K562 (cell line): ENCODE data around the gene GPALPP1. TPM values are rescaled to one million over a fixed set of nuclear protein-coding genes. Genes with fewer than 3 reads are reported as not detected.
"Not testable (repeated sequence)": the region's sequence is repeated elsewhere in the genome, so short reads cannot be mapped to it uniquely, and the experiment has no call there.

Experiments
- ATAC-seq: fragments of 200-7000 bp; cut with Tn5 transposase; 3 replicates; pipeline ENCODE4 v1.9.1; 2020; ENCODE audit warnings: moderate library complexity
- BruUV-seq: library from RNA; stranded (reverse); fragments of 400-500 nt; replicated peaks from 2 replicates; lab custom pipeline; 2021; lab: Mats Ljungman, UMichigan
- CTCF ChIA-PET: fragments of 300-600 bp; formaldehyde crosslinking; extraction: SDS; loops from one replicate; lab custom pipeline; 2021; ENCODE audit warnings: low intra/inter-chr PET ratio; lab: Yijun Ruan, JAX
- POLR2A ChIA-PET: fragments of 300-600, 350-650 bp; sonication (Branson Sonifier 250); formaldehyde crosslinking; extraction: SDS; loops from one replicate; lab custom pipeline; 2021; ENCODE audit warnings: antibody characterized with exemption, inconsistent platforms; lab: Yijun Ruan, JAX
- DNase-seq, 4 experiments: peaks; one replicate each; pipeline versions ENCODE4 v3.0.0 to v3.0.0-alpha.2; 2011 to 2018; ENCODE audit warnings: low spot score in 3 of 4, mixed read lengths in 3 of 4; ENCODE audit errors: extremely low read depth in 1 of 4
- FAIRE-seq: peaks from 2 replicates; lab custom pipeline; 2011; peaks lifted over from hg19 to GRCh38; lab: Jason Lieb, UNC
- H2AFZ ChIP-seq: 2 replicates; pipeline ENCODE4 v1.6.0; 2011; ENCODE audit warnings: low read depth, low read length, control low read depth, inconsistent platforms
- H3K27ac ChIP-seq: fragments of 200-600 bp; 3 replicates; pipeline ENCODE4 v1.8.0; 2011; ENCODE audit warnings: low read depth, mild to moderate bottlenecking, control low read depth, inconsistent platforms, low read length, moderate library complexity, mixed read lengths; ENCODE audit errors: extremely low read depth
- H3K27me3 ChIP-seq, 2 experiments: fragments of 300-600 bp in 1 of 2; 2 replicates in 1 of 2; 3 replicates in 1 of 2; pipeline versions ENCODE4 v1.6.0 to v1.8.0; 2011; ENCODE audit warnings: inconsistent platforms in 2 of 2, low read length in 2 of 2, mild to moderate bottlenecking in 1 of 2, mixed read lengths in 1 of 2, moderate library complexity in 1 of 2; ENCODE audit not compliant: control insufficient read depth in 2 of 2, insufficient read depth in 2 of 2
- H3K36me3 ChIP-seq: fragments of 300-600 bp; 3 replicates; pipeline ENCODE4 v1.8.0; 2011; ENCODE audit warnings: mild to moderate bottlenecking, low read length, inconsistent platforms; ENCODE audit not compliant: control insufficient read depth, insufficient read depth
- H3K4me1 ChIP-seq, 2 experiments: fragments of 200-600 bp in 1 of 2; replicated peaks in 1 of 2; 2 replicates in 1 of 2; 3 replicates in 1 of 2; pipeline versions ENCODE4 v1.5.1 to v1.8.0; 2011; ENCODE audit warnings: inconsistent platforms in 2 of 2, low read length in 2 of 2, mild to moderate bottlenecking in 1 of 2, mixed read lengths in 1 of 2, moderate library complexity in 1 of 2; ENCODE audit not compliant: control insufficient read depth in 2 of 2, insufficient read depth in 2 of 2
- H3K4me2 ChIP-seq: 2 replicates; pipeline ENCODE4 v1.6.1; 2011; ENCODE audit warnings: low read length, control low read depth, inconsistent platforms, mixed read lengths; ENCODE audit not compliant: insufficient read depth
- H3K4me3 ChIP-seq: fragments of 200-600 bp; sonication (generic), shearing (Covaris generic); 2 replicates; pipeline ENCODE4 v1.5.1; 2016; ENCODE audit warnings: control low read depth, inconsistent platforms
- H3K79me2 ChIP-seq: fragments of 200-600 bp; 3 replicates; pipeline ENCODE4 v1.8.0; 2011; ENCODE audit warnings: low read length, inconsistent platforms; ENCODE audit not compliant: control insufficient read depth, insufficient read depth
- H3K9ac ChIP-seq, 2 experiments: 2 replicates each; pipeline versions ENCODE4 v1.6.0 to v1.6.1; 2011; ENCODE audit warnings: low read depth in 2 of 2, low read length in 2 of 2, control low read depth in 1 of 2, inconsistent platforms in 1 of 2, mild to moderate bottlenecking in 1 of 2, mixed read lengths in 1 of 2; ENCODE audit not compliant: insufficient read depth in 1 of 2
- H3K9me1 ChIP-seq: one replicate; pipeline ENCODE4 v1.6.0; 2011; ENCODE audit warnings: inconsistent platforms, mild to moderate bottlenecking, low read length, moderate library complexity; ENCODE audit not compliant: control insufficient read depth, insufficient read depth
- H3K9me3 ChIP-seq: replicated peaks from 2 replicates; pipeline ENCODE4 v1.5.1; 2011; ENCODE audit warnings: low read depth, low read length, inconsistent platforms; ENCODE audit not compliant: control insufficient read depth, insufficient read depth
- H4K20me1 ChIP-seq: replicated peaks from 2 replicates; pipeline ENCODE4 v1.6.1; 2011; ENCODE audit warnings: low read length, inconsistent platforms, mixed read lengths; ENCODE audit not compliant: control insufficient read depth, insufficient read depth
- FUS ChIP-seq: fragments of 200-400 bp; formaldehyde crosslinking; optimal IDR thresholded peaks from 2 replicates; pipeline ENCODE3; 2017; ENCODE audit warnings: low read depth, low read length
- SMARCB1 ChIP-seq: IDR thresholded peaks from 2 replicates; pipeline ENCODE4 v1.6.1; 2011; ENCODE audit warnings: improper control_type of control experiment, low read depth; ENCODE audit not compliant: insufficient read length
- SP2 ChIP-seq: IDR thresholded peaks from 2 replicates; pipeline ENCODE4 v1.6.1; 2011; ENCODE audit warnings: mild to moderate bottlenecking, low read depth, low read length, moderate library complexity; ENCODE audit not compliant: poor library complexity, severe bottlenecking; ENCODE audit errors: extremely low read depth
- SREBF2 ChIP-seq: sonication (generic); formaldehyde crosslinking; IDR thresholded peaks from 2 replicates; pipeline ENCODE4 v1.4.0; 2020; ENCODE audit warnings: mild to moderate bottlenecking, missing genetic modification reagents
- STAT5A ChIP-seq: IDR thresholded peaks from 2 replicates; pipeline ENCODE4 v1.6.1; 2012; ENCODE audit warnings: low read length, inconsistent platforms, borderline replicate concordance
- ZFP1 ChIP-seq: fragments of 450-650 bp; formaldehyde crosslinking; IDR thresholded peaks from 2 replicates; pipeline ENCODE4 v1.4.0; 2020; ENCODE audit warnings: mild to moderate bottlenecking, mixed read lengths
- ZNF311 ChIP-seq: fragments of 250-450 bp; sonication (Bioruptor Pico); IDR thresholded peaks from 2 replicates; pipeline ENCODE4 v1.4.0; 2020; ENCODE audit warnings: mild to moderate bottlenecking, moderate library complexity
- WGBS: fragments of 100-300 bp; shearing (Covaris generic); methylation state at CpG from one replicate; pipeline ENCODE4 v1.1.6; 2016; ENCODE audit warnings: low coverage, mixed read lengths; ENCODE audit not compliant: insufficient coverage; ENCODE audit errors: missing lambda C conversion rate; 5-methylcytosine and 5-hydroxymethylcytosine counted together
- in situ Hi-C: fragments of 300-500 bp; cut with MboI; formaldehyde crosslinking; loops from 4 replicates; pipeline ENCODE4 v1.15.0; 2018; ENCODE audit warnings: inconsistent platforms, mixed read lengths
- intact Hi-C: fragments of 100-400 bp; cut with micrococcal nuclease; formaldehyde crosslinking; loops from 2 replicates; pipeline ENCODE4 v1.14.2; 2022
- polyA plus RNA-seq, 8 experiments: library from polyadenylated mRNA; depleted of rRNA in 4 of 8; stranded (reverse) in 5 of 8; unstranded in 3 of 8; fragments of >200 nt; fragmentation: Nextera tagmentation in 2 of 8; fragmentation: Illumina TruSeq in 1 of 8; extraction: Ambion mirVana in 2 of 8; extraction: Trizol in 1 of 8; gene quantifications; 2 replicates each; pipeline versions ENCODE4 v1.2.1 to v1.2.3, GENCODE V29; 2011 to 2014; ENCODE audit warnings: inconsistent platforms in 1 of 8, missing spikeins in 1 of 8
- total RNA-seq, 7 experiments: library from RNA; depleted of rRNA in 6 of 7; stranded (reverse); fragments of >200 nt in 6 of 7; fragmentation: Illumina TruSeq in 2 of 7; extraction: Trizol in 2 of 7; gene quantifications; 2 replicates each; pipeline versions ENCODE4 v1.2.1 to v1.2.3, GENCODE V29; 2011 to 2021; ENCODE audit warnings: low replicate concordance in 1 of 7

Gene GPALPP1
- total and polyA plus RNA-seq, 9 of the 15 experiments (the other 6 are each of a cell fraction or from before 2014, with no cell fraction given): 8.1 to 22.3 (median 18.5) TPM

DNA sequence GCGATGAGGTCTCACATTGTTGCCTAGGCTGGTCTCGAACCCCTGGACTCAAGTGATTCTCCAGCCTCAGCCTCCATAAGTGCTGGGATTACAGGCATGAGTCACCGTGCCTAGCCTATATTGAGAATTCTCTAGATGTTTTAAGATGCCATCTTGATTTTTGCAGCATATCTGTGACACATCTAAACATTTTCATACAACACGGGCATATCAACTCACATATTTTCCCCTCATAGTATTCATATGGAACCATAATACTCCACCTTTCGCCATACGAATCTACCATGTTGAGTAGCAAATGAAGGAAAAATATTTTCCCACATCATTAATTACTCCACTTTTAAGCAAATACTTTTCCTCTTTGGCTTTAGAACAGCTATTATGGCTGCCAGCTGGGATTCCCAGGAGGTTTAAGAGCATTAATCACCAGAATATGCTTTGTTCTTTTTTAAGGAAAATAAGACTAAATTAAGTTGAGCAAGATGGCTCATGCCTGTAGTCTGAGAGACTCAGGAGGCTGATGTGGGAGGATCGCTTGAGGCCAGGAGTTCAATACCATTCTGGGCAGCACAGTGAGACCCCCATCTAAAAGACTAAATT is 74.0 kb downstream of the GPALPP1 start:
- Histone ChIP-seq H3K27ac (no peak overlapping the region), H3K9me3 (no peaks in the 10 kb centered on the region), H3K9ac (no peak overlapping the region), H3K27me3 (peaks cover 0 to 3% of the 10 kb centered on the region in 2 experiments; a peak in 1 of 5 replicates), H3K9me1 (no peaks in the 10 kb centered on the region), H3K79me2 (no peaks in the 10 kb centered on the region), H3K4me2 (no peak overlapping the region), H3K4me3 (no peak overlapping the region), H2AFZ (no peak overlapping the region), H3K36me3 (no peaks in the 10 kb centered on the region), H4K20me1 (no peaks in the 10 kb centered on the region), H3K4me1 (no peaks in the 10 kb centered on the region)
- ChIA-PET CTCF (no interaction called here), POLR2A (no interaction called here)
- WGBS: 6% methylated on average over 6 of the region's 7 CpGs
- FAIRE-seq: no peak
- TF ChIP-seq ZFP1 (CRISPR knock-in tag) (no peak), FUS (no peak), STAT5A (no peak), SP2 (no peak), SREBF2 (CRISPR knock-in tag) (no peak), SMARCB1 (no peak), ZNF311 (CRISPR knock-in tag) (no peak)
- no TSS peak for BruUV-seq
- ATAC-seq: no peak
- in situ Hi-C loops: no loop called here
- intact Hi-C loops: no loop called here
- DNase-seq: no peak

- H3K4me1 ChIP-seq, H4K20me1 ChIP-seq, FAIRE-seq, in situ Hi-C loops, H3K4me2 ChIP-seq, H3K4me3 ChIP-seq, H2AFZ ChIP-seq, H3K9ac ChIP-seq, H3K79me2 ChIP-seq, H3K9me3 ChIP-seq, H3K27ac ChIP-seq, H3K9me1 ChIP-seq, CTCF ChIA-PET, H3K36me3 ChIP-seq, intact Hi-C loops, H3K27me3 ChIP-seq, BruUV-seq, ATAC-seq, POLR2A ChIA-PET, DNase-seq: not testable (repeated sequence)
- 10% methylated on average over 3 of the region's 3 CpGs for WGBS
Measured at GRCh38 chr13:45063889-45064288, 74.6 kb downstream of the GPALPP1 start.
